Lung (tissue), 12 donors: ENCODE data around the gene PTER. TPM values are rescaled to one million over a fixed set of nuclear protein-coding genes. Genes with fewer than 3 reads are reported as not detected.

ENCODE experiments used
- ATAC-seq: fragments of 200-7000 bp; cut with Tn5 transposase; one replicate; pipeline ENCODE4 v1.9.1; 2020; ENCODE audit warnings: moderate number of reproducible peaks; ENCODE audit not compliant: insufficient read depth, low FRiP score
- DNase-seq, 3 donors: peaks; one replicate each; pipeline ENCODE4 v3.0.0-alpha.2; 2013 to 2017
- H3K27ac ChIP-seq, 2 donors: one replicate each; pipeline ENCODE4 v1.5.1; 2013; ENCODE audit warnings: mild to moderate bottlenecking in 2 of 2, moderate library complexity in 2 of 2, control low read depth in 1 of 2, inconsistent platforms in 1 of 2, low read depth in 1 of 2, low read length in 1 of 2
- H3K27me3 ChIP-seq, 3 donors: one replicate each; pipeline ENCODE4 v1.5.1; 2013; ENCODE audit warnings: low read length in 2 of 3; ENCODE audit not compliant: control insufficient read depth in 3 of 3, insufficient read depth in 3 of 3
- H3K36me3 ChIP-seq, 4 donors: one replicate each; pipeline ENCODE4 v1.5.1; 2013; ENCODE audit warnings: low read length in 4 of 4, mild to moderate bottlenecking in 1 of 4, moderate library complexity in 1 of 4; ENCODE audit not compliant: control insufficient read depth in 4 of 4, insufficient read depth in 4 of 4
- H3K4me1 ChIP-seq, 5 donors: one replicate each; pipeline ENCODE4 v1.5.1; 2013; ENCODE audit warnings: low read length in 5 of 5, mild to moderate bottlenecking in 2 of 5, moderate library complexity in 1 of 5; ENCODE audit not compliant: control insufficient read depth in 5 of 5, insufficient read depth in 5 of 5
- H3K4me3 ChIP-seq: one replicate; pipeline ENCODE4 v1.5.1; 2013; ENCODE audit warnings: mild to moderate bottlenecking, control low read depth, moderate library complexity
- H3K9ac ChIP-seq, 2 donors: one replicate each; pipeline ENCODE4 v1.5.1; 2013; ENCODE audit warnings: low read length in 2 of 2, control low read depth in 1 of 2; ENCODE audit not compliant: insufficient read depth in 1 of 2
- H3K9me3 ChIP-seq, 4 donors: one replicate each; pipeline ENCODE4 v1.5.1; 2013; ENCODE audit warnings: low read length in 3 of 4, mild to moderate bottlenecking in 1 of 4, moderate library complexity in 1 of 4; ENCODE audit not compliant: control insufficient read depth in 4 of 4, insufficient read depth in 3 of 4
- CTCF ChIP-seq: IDR thresholded peaks from 2 replicates; pipeline ENCODE4 v1.5.1; 2012; ENCODE audit warnings: mild to moderate bottlenecking; ENCODE audit errors: control extremely low read depth, extremely low read depth
- WGBS, 2 donors: extraction: QIAGEN DNeasy Blood & Tissue Kit; methylation state at CpG; one replicate each; pipeline ENCODE4 v1.1.7; 2013; 5-methylcytosine and 5-hydroxymethylcytosine counted together
- polyA plus RNA-seq, 2 donors: library from polyadenylated mRNA; stranded (reverse); fragments of 200-250 nt; gene quantifications; one replicate each; pipeline ENCODE4 v1.2.1, GENCODE V29; 2013
- total RNA-seq, 2 donors: library from RNA; depleted of rRNA in 1 of 2; stranded (reverse); fragments of >200 nt in 1 of 2; gene quantifications; one replicate each; pipeline ENCODE4 v1.2.1, GENCODE V29; 2014 to 2021
- donor health status: control.
- donor health status: control.
- donor health status: Bipolar disorder and iron deficiency.
- donor health status: healthy.
- donor health status: DM: yes; HTN: yes; CAD: no.

Gene PTER
- total and polyA plus RNA-seq, 4 donors: 4.9 to 13.3 (median 10.3) TPM

DNA sequence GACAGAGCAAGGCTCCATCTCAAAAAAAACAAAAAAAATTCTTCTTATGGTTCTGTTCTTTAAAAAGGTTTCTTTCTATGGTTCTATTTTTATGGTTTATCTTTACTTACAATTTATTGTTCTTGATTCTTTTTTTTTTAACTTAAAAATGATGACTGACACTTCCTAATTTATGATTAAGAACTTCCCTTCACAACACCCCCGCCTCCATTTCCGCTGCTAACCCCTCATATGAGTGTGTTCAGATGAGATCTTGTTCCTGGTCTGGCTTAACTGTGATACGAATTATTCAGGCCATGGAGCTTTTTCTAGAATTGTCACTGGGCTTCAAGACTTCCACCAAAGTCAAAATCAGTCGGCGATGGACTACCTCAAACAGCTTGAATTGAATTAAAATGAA is 33.9 kb downstream of the PTER start:
- ATAC-seq (no peak), DNase-seq (no peak)
- no peak overlapping the region for H3K9ac ChIP-seq
- no peak overlapping the region for H3K27ac ChIP-seq
- WGBS, 2 donors: 30 to 68% methylated on average over 5 of the region's 5 CpGs
- no peak overlapping the region for H3K4me3 ChIP-seq
- TF ChIP-seq CTCF: no peak
- H3K4me1 ChIP-seq: no peaks in the 10 kb centered on the region
- H3K27me3 ChIP-seq: no peaks in the 10 kb centered on the region
- H3K36me3 ChIP-seq: peaks cover 0 to 2% (median 0%) of the 10 kb centered on the region in 4 donors
- no peaks in the 10 kb centered on the region for H3K9me3 ChIP-seq

GRCh38 chr10:16472828-16473227 is 36.0 kb downstream of the PTER start:
- no peak overlapping the region for H3K4me3 ChIP-seq
- no peak for TF ChIP-seq CTCF

GRCh38 chr10:16477757-16478156 is 40.9 kb downstream of the PTER start:
- H3K4me1 ChIP-seq: peaks cover 0 to 4% (median 0%) of the 10 kb centered on the region in 5 donors
- 81 to 87% methylated on average over 1 of the region's 1 CpG for WGBS, 2 donors
- H3K27me3 ChIP-seq: no peaks in the 10 kb centered on the region
- H3K4me3 ChIP-seq: no peak overlapping the region
- H3K9ac ChIP-seq: no peak overlapping the region
- H3K9me3 ChIP-seq: no peaks in the 10 kb centered on the region
- ATAC-seq: no peak
- no peak overlapping the region for H3K27ac ChIP-seq
- no peaks in the 10 kb centered on the region for H3K36me3 ChIP-seq
- no peak for TF ChIP-seq CTCF
- no peak for DNase-seq

More at GRCh38 chr10:16472828-16473227, 36.0 kb downstream of the PTER start:
- Histone ChIP-seq H3K27ac (no peak overlapping the region), H3K9ac (no peak overlapping the region), H3K36me3 (peaks cover 0 to 2% (median 0%) of the 10 kb centered on the region in 4 donors), H3K9me3 (no peaks in the 10 kb centered on the region), H3K27me3 (no peaks in the 10 kb centered on the region), H3K4me1 (peaks cover 0 to 1% (median 0%) of the 10 kb centered on the region in 5 donors)
- no peak for DNase-seq
- no peak for ATAC-seq
- 89 to 94% methylated on average over 3 of the region's 3 CpGs for WGBS, 2 donors

DNA sequence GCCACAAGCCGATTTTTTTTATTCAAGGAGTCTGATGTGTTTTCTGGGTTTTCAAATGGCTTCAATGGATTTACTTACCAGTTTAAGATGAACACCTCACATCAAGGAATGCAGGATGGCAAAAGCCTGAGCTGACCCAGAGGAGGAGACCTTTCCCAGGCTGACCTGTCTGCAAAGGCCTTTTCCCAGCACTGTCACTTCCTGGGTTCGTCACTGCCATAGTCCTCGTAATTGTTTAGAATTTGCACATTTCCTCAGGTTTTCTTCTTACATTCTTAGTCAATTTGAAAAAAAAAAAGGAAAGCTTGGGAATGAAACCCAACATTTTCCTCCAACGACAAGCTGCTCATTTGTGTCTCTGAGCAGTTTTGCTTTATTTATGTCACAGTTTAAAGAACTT is 42.0 kb downstream of the PTER start:
- TF ChIP-seq CTCF: no peak
- no peaks in the 10 kb centered on the region for H3K9me3 ChIP-seq
- no peak overlapping the region for H3K9ac ChIP-seq
- no peaks in the 10 kb centered on the region for H3K27me3 ChIP-seq
- H3K27ac ChIP-seq: no peak overlapping the region
- H3K4me1 ChIP-seq: peaks cover 0 to 4% (median 0%) of the 10 kb centered on the region in 5 donors
- DNase-seq: no peak
- no peak for ATAC-seq
- H3K4me3 ChIP-seq: no peak overlapping the region
- no peaks in the 10 kb centered on the region for H3K36me3 ChIP-seq
- WGBS, 2 donors: 89 to 92% methylated on average over 4 of the region's 4 CpGs
